HEK293 (cell line): ENCODE results near the gene AGK.

Experiments
- CTCF ChIA-PET: fragments of 350-600 bp; formaldehyde crosslinking; extraction: SDS; loops from one replicate; lab custom pipeline; 2021; ENCODE audit warnings: antibody characterized with exemption; lab: Yijun Ruan, JAX
- POLR2A ChIA-PET: fragments of 300-600 bp; formaldehyde crosslinking; extraction: SDS; loops from one replicate; lab custom pipeline; 2020; ENCODE audit warnings: antibody characterized with exemption, inconsistent platforms; lab: Yijun Ruan, JAX
- H3K27ac ChIP-seq: fragments of 200-500 bp; sonication (Bioruptor generic); 2 replicates; pipeline ENCODE4 v1.5.1; 2014; ENCODE audit warnings: low read depth, low read length, control low read depth, inconsistent platforms; ENCODE audit errors: extremely low read depth
- H3K36me3 ChIP-seq, 2 experiments: fragments of 200-500 bp in 1 of 2; sonication (Bioruptor generic) in 1 of 2; 1 replicate in 1 of 2; 2 replicates in 1 of 2; pipeline ENCODE4 v1.5.1; 2014 to 2017; ENCODE audit warnings: inconsistent platforms in 2 of 2, low read length in 2 of 2; ENCODE audit not compliant: control insufficient read depth in 2 of 2, insufficient read depth in 1 of 2
- H3K4me1 ChIP-seq: fragments of 200-500 bp; sonication (Bioruptor generic); 2 replicates; pipeline ENCODE4 v1.5.1; 2014; ENCODE audit warnings: mild to moderate bottlenecking, low read length, inconsistent platforms; ENCODE audit not compliant: control insufficient read depth, insufficient read depth
- H3K4me3 ChIP-seq: 2 replicates; pipeline ENCODE4 v1.5.1; 2011; ENCODE audit warnings: low read depth, mild to moderate bottlenecking, control low read depth, low read length, moderate library complexity
- H3K9me3 ChIP-seq: fragments of 200-500 bp; sonication (Bioruptor generic); 2 replicates; pipeline ENCODE4 v1.5.1; 2014; ENCODE audit warnings: low read depth, low read length, inconsistent platforms; ENCODE audit not compliant: control insufficient read depth, insufficient read depth
- ATF2 ChIP-seq: fragments of 450-650 bp; formaldehyde crosslinking; IDR thresholded peaks from 2 replicates; pipeline ENCODE4 v1.5.1; 2016; ENCODE audit warnings: missing biosample characterization, missing genetic modification characterization, low read depth
- SP2 ChIP-seq: fragments of 450-650 bp; formaldehyde crosslinking; IDR thresholded peaks from 2 replicates; pipeline ENCODE4 v1.5.1; 2016; ENCODE audit warnings: missing biosample characterization, missing genetic modification characterization
- TRIM28 ChIP-seq: IDR thresholded peaks from 2 replicates; pipeline ENCODE4 v1.6.1; 2011; ENCODE audit warnings: low read length, control low read depth, borderline replicate concordance
- ZNF114 ChIP-seq: fragments of 450-650 bp; formaldehyde crosslinking; IDR thresholded peaks from 2 replicates; pipeline ENCODE4 v1.5.0; 2017; ENCODE audit warnings: missing biosample characterization, missing genetic modification characterization
- ZNF148 ChIP-seq: fragments of 450-650 bp; formaldehyde crosslinking; IDR thresholded peaks from 2 replicates; pipeline ENCODE4 v1.5.0; 2017; ENCODE audit warnings: missing biosample characterization, missing genetic modification characterization, borderline replicate concordance
- ZNF274 ChIP-seq, 2 experiments: fragments of 200-500 bp in 1 of 2; fragments of 450-650 bp in 1 of 2; sonication (Bioruptor generic) in 1 of 2; formaldehyde crosslinking in 1 of 2; IDR thresholded peaks; 2 replicates each; pipeline versions ENCODE4 v1.5.1 to v1.6.1; 2014 to 2016; ENCODE audit warnings: borderline replicate concordance in 1 of 2, inconsistent platforms in 1 of 2, low read length in 1 of 2, missing biosample characterization in 1 of 2, missing genetic modification characterization in 1 of 2
- ZNF416 ChIP-seq: fragments of 450-650 bp; formaldehyde crosslinking; IDR thresholded peaks from 2 replicates; pipeline ENCODE4 v1.5.1; 2016; ENCODE audit warnings: missing biosample characterization, missing genetic modification characterization
- ZNF426 ChIP-seq: fragments of 450-650 bp; formaldehyde crosslinking; IDR thresholded peaks from 2 replicates; pipeline ENCODE4 v1.5.1; 2017; ENCODE audit warnings: missing biosample characterization, missing genetic modification characterization, mild to moderate bottlenecking, inconsistent platforms, moderate library complexity
- ZNF518A ChIP-seq: fragments of 450-650 bp; formaldehyde crosslinking; conservative IDR thresholded peaks from 2 replicates; pipeline ENCODE4 v1.5.1; 2016; ENCODE audit warnings: low read depth, missing biosample characterization, missing genetic modification characterization
- ZNF530 ChIP-seq: fragments of 450-650 bp; formaldehyde crosslinking; IDR thresholded peaks from 2 replicates; pipeline ENCODE4 v1.5.1; 2016; ENCODE audit warnings: low read depth, missing biosample characterization, missing genetic modification characterization
- TF ChIP-seq, protein P1 (sequence below): fragments of 450-650 bp; formaldehyde crosslinking; IDR thresholded peaks from 2 replicates; pipeline ENCODE4 v1.5.1; 2017; ENCODE audit warnings: missing biosample characterization, missing genetic modification characterization
- TF ChIP-seq, protein P2 (sequence below): fragments of 450-650 bp; formaldehyde crosslinking; IDR thresholded peaks from 2 replicates; pipeline ENCODE4 v1.5.1; 2016; ENCODE audit warnings: missing biosample characterization, missing genetic modification characterization
- TF ChIP-seq, protein P3 (sequence below): fragments of 450-650 bp; formaldehyde crosslinking; IDR thresholded peaks from 2 replicates; pipeline ENCODE4 v1.5.1; 2016; ENCODE audit warnings: missing biosample characterization, missing genetic modification characterization

The AGK gene

GRCh38 chr7:141679014-141679413 is 127.8 kb downstream of the AGK start (continued):
- no peak for TF ChIP-seq ZNF274 (IDR thresholded peaks at IDR 0.05; ENCODE audit: low read length)
- no peak for TF ChIP-seq ZNF274 (tag by site-specific recombination; IDR thresholded peaks at IDR 0.05; ENCODE audit: borderline replicate concordance)

GRCh38 chr7:141685285-141686023 is 134.2 kb downstream of the AGK start:
- ChIA-PET POLR2A (no interaction called here), CTCF (interaction anchor here (0.6 to 1.4 kb wide), 7 partner anchors 10 to 1075 kb away, joined by 3 read pairs; no protein-coding TSS in a partner anchor)
- H3K27ac ChIP-seq, result no peak overlapping the region

GRCh38 chr7:141686074-141686473 is 134.9 kb downstream of the AGK start:
- CTCF ChIA-PET, result interaction anchor here (0.7 to 1.4 kb wide), 6 partner anchors 10 to 100 kb away, joined by 3 read pairs; no protein-coding TSS in a partner anchor
- no peaks in the 10 kb centered on the region for H3K9me3 ChIP-seq
- TF ChIP-seq ZNF426 (no peak), ZNF518A (tag by site-specific recombination) (no peak), ATF2 (no peak), ZNF416 (tag by site-specific recombination) (no peak), ZNF530 (tag by site-specific recombination) (no peak), ZNF114 (no peak)
- TF ChIP-seq, protein P1, sequence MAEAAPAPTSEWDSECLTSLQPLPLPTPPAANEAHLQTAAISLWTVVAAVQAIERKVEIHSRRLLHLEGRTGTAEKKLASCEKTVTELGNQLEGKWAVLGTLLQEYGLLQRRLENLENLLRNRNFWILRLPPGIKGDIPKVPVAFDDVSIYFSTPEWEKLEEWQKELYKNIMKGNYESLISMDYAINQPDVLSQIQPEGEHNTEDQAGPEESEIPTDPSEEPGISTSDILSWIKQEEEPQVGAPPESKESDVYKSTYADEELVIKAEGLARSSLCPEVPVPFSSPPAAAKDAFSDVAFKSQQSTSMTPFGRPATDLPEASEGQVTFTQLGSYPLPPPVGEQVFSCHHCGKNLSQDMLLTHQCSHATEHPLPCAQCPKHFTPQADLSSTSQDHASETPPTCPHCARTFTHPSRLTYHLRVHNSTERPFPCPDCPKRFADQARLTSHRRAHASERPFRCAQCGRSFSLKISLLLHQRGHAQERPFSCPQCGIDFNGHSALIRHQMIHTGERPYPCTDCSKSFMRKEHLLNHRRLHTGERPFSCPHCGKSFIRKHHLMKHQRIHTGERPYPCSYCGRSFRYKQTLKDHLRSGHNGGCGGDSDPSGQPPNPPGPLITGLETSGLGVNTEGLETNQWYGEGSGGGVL (tag by site-specific recombination), result no peak
- TF ChIP-seq, protein P2, sequence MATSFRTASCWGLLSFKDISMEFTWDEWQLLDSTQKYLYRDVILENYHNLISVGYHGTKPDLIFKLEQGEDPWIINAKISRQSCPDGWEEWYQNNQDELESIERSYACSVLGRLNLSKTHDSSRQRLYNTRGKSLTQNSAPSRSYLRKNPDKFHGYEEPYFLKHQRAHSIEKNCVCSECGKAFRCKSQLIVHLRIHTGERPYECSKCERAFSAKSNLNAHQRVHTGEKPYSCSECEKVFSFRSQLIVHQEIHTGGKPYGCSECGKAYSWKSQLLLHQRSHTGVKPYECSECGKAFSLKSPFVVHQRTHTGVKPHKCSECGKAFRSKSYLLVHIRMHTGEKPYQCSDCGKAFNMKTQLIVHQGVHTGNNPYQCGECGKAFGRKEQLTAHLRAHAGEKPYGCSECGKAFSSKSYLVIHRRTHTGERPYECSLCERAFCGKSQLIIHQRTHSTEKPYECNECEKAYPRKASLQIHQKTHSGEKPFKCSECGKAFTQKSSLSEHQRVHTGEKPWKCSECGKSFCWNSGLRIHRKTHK, result no peak

More at GRCh38 chr7:141685285-141686023, 134.2 kb downstream of the AGK start:
- peaks cover 4% of the 10 kb centered on the region; the same call in 1 of the 2 replicates for H3K4me1 ChIP-seq
- H3K36me3 ChIP-seq, result peaks cover 5 to 39% of the 10 kb centered on the region in 2 experiments; a peak in 2 of 3 replicates
- H3K4me3 ChIP-seq, result no peak overlapping the region
- H3K9me3 ChIP-seq, result no peaks in the 10 kb centered on the region
- TF ChIP-seq SP2 (tag by site-specific recombination) (no peak), ZNF148 (tag by site-specific recombination) (no peak), TRIM28 (no peak)
- TF ChIP-seq, protein P3, sequence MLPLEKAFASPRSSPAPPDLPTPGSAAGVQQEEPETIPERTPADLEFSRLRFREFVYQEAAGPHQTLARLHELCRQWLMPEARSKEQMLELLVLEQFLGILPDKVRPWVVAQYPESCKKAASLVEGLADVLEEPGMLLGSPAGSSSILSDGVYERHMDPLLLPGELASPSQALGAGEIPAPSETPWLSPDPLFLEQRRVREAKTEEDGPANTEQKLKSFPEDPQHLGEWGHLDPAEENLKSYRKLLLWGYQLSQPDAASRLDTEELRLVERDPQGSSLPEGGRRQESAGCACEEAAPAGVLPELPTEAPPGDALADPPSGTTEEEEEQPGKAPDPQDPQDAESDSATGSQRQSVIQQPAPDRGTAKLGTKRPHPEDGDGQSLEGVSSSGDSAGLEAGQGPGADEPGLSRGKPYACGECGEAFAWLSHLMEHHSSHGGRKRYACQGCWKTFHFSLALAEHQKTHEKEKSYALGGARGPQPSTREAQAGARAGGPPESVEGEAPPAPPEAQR (tag by site-specific recombination), result no peak

More at GRCh38 chr7:141686074-141686473, 134.9 kb downstream of the AGK start:
- Histone ChIP-seq H3K4me3 (no peak overlapping the region), H3K27ac (no peak overlapping the region), H3K4me1 (peaks cover 4% of the 10 kb centered on the region; the same call in 1 of the 2 replicates), H3K36me3 (peaks cover 5 to 34% of the 10 kb centered on the region in 2 experiments; a peak in 2 of 3 replicates)
- POLR2A ChIA-PET, result no interaction called here
